NB4 (cell line): ENCODE results near the gene BPTF.
"Not testable (repeated sequence)": the region's sequence is repeated elsewhere in the genome, so short reads cannot be mapped to it uniquely, and the experiment has no call there.

Experiments used
- CTCF ChIP-seq: IDR thresholded peaks from one replicate; pipeline ENCODE4 v1.5.1; 2012; ENCODE audit warnings: low read depth, low read length
- MAX ChIP-seq: IDR thresholded peaks from 2 replicates; pipeline ENCODE4 v1.6.1; 2011; ENCODE audit warnings: low read depth, low read length
- MYC ChIP-seq: IDR thresholded peaks from 2 replicates; pipeline ENCODE4 v1.6.1; 2011; ENCODE audit warnings: low read depth, low read length
- POLR2A ChIP-seq: IDR thresholded peaks from 2 replicates; pipeline ENCODE4 v1.6.1; 2011; ENCODE audit warnings: mild to moderate bottlenecking; ENCODE audit not compliant: insufficient read length; ENCODE audit errors: extremely low read depth

- not testable (repeated sequence) for TF ChIP-seq CTCF, MAX, POLR2A, MYC
Measured at GRCh38 chr17:67980883-67981282, 155.6 kb downstream of the BPTF start.
